Activated naive CD4-positive, alpha-beta T cell treated with anti-CD3 and anti-CD28 coated beads, Interleukin-2, amount 50 U/mL, for 72 hours (primary cell): ENCODE measurements around the gene XPO4. TPM values are rescaled to one million over a fixed set of nuclear protein-coding genes. Genes with fewer than 3 reads are reported as not detected.
A peak's percentile ranks its signal among the peaks of the same experiment; 100 is the strongest.
"Not testable (repeated sequence)": the region's sequence is repeated elsewhere in the genome, so short reads cannot be mapped to it uniquely, and the experiment has no call there.

ENCODE experiments used
- ATAC-seq, 2 donors: fragments of 150-1000 bp; cut with Tn5 transposase; 2 replicates each; pipeline ENCODE4 v1.10.0; 2021; ENCODE audit warnings: mild to moderate bottlenecking in 2 of 2, moderate library complexity in 2 of 2
- DNase-seq, 2 donors: peaks; one replicate each; pipeline ENCODE4 v3.0.0; 2021 to 2022; ENCODE audit warnings: low spot score in 2 of 2
- H3K27ac Mint-ChIP-seq, 2 donors: one replicate each; pipeline ENCODE4 v1.8.0; 2022; ENCODE audit warnings: mild to moderate bottlenecking in 2 of 2, mixed read lengths in 2 of 2
- H3K36me3 Mint-ChIP-seq, 2 donors: one replicate each; pipeline ENCODE4 v1.8.0; 2022; ENCODE audit warnings: mixed read lengths in 2 of 2
- H3K9me3 Mint-ChIP-seq, 2 donors: one replicate each; pipeline ENCODE4 v1.8.0; 2022; ENCODE audit warnings: mixed read lengths in 2 of 2
- total RNA-seq, 2 donors: library from RNA; stranded (reverse); gene quantifications; one replicate each; pipeline ENCODE4 v1.2.3, GENCODE V29; 2022

Gene XPO4
- total RNA-seq, 2 donors from 2014 or later: 25.0 to 26.9 TPM

GRCh38 chr13:20904908-20905307, 2.4 kb upstream of the XPO4 start:
- no peaks in the 10 kb centered on the region for H3K9me3 Mint-ChIP-seq
- ATAC-seq (no peak), DNase-seq (no peak)
- peaks cover 8 to 15% of the 10 kb centered on the region in 2 donors for H3K36me3 Mint-ChIP-seq
- H3K27ac Mint-ChIP-seq: no peak overlapping the region

DNA sequence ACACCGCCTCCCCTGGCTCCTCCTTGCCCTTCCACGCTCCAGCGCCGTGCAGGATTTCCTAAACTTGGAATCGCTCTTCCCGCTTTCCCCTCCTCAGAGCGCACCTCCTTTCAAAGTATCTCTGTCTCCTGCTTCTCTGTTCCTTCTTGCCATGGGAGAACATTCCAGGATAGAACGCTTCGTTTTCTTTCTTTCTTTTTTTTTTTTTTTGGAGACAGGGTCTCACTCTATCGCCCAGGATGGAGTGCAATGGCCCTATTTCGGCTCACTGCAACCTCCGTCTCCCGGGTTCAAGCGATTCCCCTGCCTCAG, 574 bp upstream of the XPO4 start:
- peaks cover 8 to 29% of the 10 kb centered on the region in 2 donors for H3K36me3 Mint-ChIP-seq
- peak overlapping the region; percentile 98 to 99 for H3K27ac Mint-ChIP-seq
- no peaks in the 10 kb centered on the region for H3K9me3 Mint-ChIP-seq
- ATAC-seq: no peak
- DNase-seq: no peak

GRCh38 chr13:20901668-20902437, 693 bp downstream of the XPO4 start:
- ATAC-seq: peak; percentile 28 to 66
- peak; percentile 31 to 64 for DNase-seq
- Mint-ChIP-seq H3K9me3 (no peaks in the 10 kb centered on the region), H3K36me3 (peaks cover 8 to 29% of the 10 kb centered on the region in 2 donors), H3K27ac (peak overlapping the region; percentile 85 to 98)

DNA sequence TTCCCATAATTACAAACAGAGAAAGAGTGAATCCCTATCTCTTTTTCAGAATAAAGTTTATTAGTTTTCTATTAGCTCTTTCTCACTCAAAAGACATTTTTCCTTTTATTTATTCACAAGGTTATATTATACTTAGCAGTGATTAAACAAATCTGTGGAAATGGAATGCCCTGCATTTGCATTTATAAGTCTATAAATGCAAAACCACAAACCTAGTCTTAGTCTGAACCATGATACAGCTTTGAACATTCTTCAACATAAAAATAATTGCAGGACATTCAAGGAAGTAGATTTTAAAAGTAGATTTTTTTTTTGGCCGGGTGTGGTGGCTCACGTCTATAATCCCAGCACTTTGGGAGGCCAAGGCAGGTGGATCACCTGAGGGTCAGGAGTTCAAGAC, 8.3 kb downstream of the XPO4 start:
- ATAC-seq (no peak), DNase-seq (no peak)
- H3K27ac Mint-ChIP-seq: no peak overlapping the region
- H3K9me3 Mint-ChIP-seq: no peaks in the 10 kb centered on the region
- peaks cover 0 to 17% of the 10 kb centered on the region in 2 donors for H3K36me3 Mint-ChIP-seq

- no peak for ATAC-seq
- DNase-seq: no peak
- Mint-ChIP-seq H3K27ac (no peak overlapping the region), H3K9me3 (no peaks in the 10 kb centered on the region), H3K36me3 (peaks cover 0 to 18% of the 10 kb centered on the region in 2 donors)
These were observed 10.8 kb downstream of the XPO4 start for GRCh38 chr13:20891768-20892167.

DNA sequence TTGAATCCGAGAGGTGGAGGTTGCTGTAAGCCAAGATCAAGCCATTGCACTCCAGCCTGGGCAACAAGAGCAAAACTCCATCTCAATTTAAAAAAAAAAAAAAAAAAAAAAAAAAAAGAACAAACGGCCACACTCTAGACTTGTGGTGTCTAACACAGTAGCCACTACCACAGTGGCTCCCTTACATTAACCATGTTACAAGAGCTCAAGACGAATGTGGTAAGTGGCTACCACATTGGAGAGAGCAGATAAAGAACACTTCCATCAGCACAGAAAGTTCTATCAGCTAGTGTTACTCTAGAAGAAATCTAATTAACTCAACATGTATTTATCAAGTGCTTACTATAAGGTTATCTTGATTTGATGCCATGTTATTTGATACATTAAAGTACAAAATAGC, 11.5 kb downstream of the XPO4 start:
- H3K27ac Mint-ChIP-seq: no peak overlapping the region
- ATAC-seq: no peak
- no peak for DNase-seq
- H3K9me3 Mint-ChIP-seq: no peaks in the 10 kb centered on the region
- peaks cover 0 to 18% of the 10 kb centered on the region in 2 donors for H3K36me3 Mint-ChIP-seq

DNA sequence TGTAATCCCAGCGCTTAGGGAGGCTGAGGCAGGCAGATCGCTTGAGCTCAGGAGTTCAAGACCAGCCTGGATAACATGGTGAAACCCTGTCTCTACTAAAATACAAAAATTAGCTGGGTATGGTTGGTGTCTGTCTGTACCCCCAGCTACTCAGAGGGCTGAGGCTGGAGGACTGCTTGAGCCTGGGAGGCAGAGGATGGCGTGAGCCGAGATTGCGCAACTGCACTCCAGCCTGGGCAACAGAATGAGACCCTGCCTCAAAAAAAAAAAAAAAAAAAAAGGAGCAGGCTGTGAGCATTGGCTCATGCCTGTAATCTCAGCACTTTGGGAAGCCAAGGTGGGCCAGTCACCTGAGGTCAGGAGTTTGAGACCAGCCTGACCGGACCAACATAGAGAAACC, 12.0 kb downstream of the XPO4 start:
- ATAC-seq, H3K9me3 Mint-ChIP-seq, H3K27ac Mint-ChIP-seq, DNase-seq: not testable (repeated sequence)
- H3K36me3 Mint-ChIP-seq: peaks cover 0 to 18% of the 10 kb centered on the region in 2 donors

- DNase-seq (no peak), ATAC-seq (no peak)
- H3K27ac Mint-ChIP-seq: no peak overlapping the region
- peaks cover 7 to 8% of the 10 kb centered on the region in 2 donors for H3K36me3 Mint-ChIP-seq
- H3K9me3 Mint-ChIP-seq: peaks cover 1 to 7% of the 10 kb centered on the region in 2 donors
These were observed 20.3 kb downstream of the XPO4 start for GRCh38 chr13:20882206-20882605.

DNA sequence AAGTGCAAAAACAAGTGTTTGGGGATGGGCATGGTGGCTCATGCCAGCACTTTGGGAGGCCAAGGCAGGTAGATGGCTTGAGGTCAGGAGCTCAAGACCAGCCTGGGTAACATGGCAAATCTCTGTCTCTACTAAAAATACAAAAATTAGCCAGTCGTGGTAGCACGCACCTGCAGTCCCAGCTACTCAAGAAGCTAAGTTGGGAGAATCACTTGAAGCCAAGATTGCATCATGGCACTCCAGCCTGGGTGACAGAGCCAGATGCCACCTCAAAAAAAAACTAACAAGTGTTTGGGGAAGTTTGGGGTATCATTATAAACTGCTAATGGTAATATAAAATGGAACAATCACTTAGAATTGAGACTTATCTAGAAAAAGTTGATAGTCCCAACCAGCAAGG, 24.6 kb downstream of the XPO4 start:
- H3K36me3 Mint-ChIP-seq: peaks cover 9 to 15% of the 10 kb centered on the region in 2 donors
- no peak overlapping the region for H3K27ac Mint-ChIP-seq
- H3K9me3 Mint-ChIP-seq: peaks cover 7 to 12% of the 10 kb centered on the region in 2 donors
- DNase-seq: no peak
- ATAC-seq: no peak

- peaks cover 7 to 12% of the 10 kb centered on the region in 2 donors for H3K9me3 Mint-ChIP-seq
- not testable (repeated sequence) for DNase-seq, H3K27ac Mint-ChIP-seq
These were observed 25.7 kb downstream of the XPO4 start for GRCh38 chr13:20876802-20877201.

DNA sequence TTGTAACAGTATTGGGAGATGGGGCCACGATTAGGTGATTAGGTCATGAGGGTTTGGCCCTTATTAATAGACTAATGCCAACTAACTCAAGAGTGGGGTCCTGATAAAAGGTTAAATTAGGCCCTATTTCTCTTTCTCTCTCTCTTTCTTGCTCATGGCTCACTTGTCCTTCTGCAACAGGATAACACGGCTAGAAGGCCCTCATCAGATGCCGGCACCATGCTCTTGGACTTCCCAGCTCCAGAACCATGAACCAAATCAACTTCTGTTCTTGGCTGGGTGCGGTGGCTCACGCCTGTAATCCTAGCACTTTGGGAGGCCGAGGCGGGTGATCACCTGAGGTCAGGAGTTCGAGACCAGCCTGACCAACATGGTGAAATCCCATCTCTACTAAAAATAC, 28.1 kb downstream of the XPO4 start:
- not testable (repeated sequence) for H3K27ac Mint-ChIP-seq, ATAC-seq, DNase-seq
- H3K9me3 Mint-ChIP-seq: peaks cover 7 to 12% of the 10 kb centered on the region in 2 donors
- H3K36me3 Mint-ChIP-seq: peaks cover 9 to 15% of the 10 kb centered on the region in 2 donors

More at GRCh38 chr13:20876802-20877201, 25.7 kb downstream of the XPO4 start:
- ATAC-seq: not testable (repeated sequence)
- peaks cover 9 to 15% of the 10 kb centered on the region in 2 donors for H3K36me3 Mint-ChIP-seq

DNA sequence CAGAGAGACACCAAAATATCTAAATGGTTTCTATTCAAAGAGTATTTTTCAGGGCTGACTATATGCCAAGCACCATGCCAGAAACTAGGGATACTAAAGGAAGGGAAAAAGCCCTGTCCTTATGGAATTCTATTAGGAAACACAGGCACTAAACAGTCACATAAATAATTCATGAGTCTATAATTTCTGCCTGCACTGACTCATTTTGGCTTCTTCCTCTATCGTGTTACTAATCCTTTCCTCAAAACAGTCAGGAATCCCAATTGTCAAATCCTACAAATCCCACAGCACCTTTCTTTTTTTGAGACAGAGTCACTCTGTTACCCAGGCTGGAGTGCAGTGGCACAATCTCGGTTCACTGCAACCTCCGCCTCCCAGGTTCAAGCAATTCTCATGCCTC, 29.2 kb downstream of the XPO4 start:
- ATAC-seq (no peak), DNase-seq (no peak)
- peaks cover 7 to 8% of the 10 kb centered on the region in 2 donors for H3K9me3 Mint-ChIP-seq
- H3K27ac Mint-ChIP-seq: no peak overlapping the region
- peaks cover 4 to 9% of the 10 kb centered on the region in 2 donors for H3K36me3 Mint-ChIP-seq

GRCh38 chr13:20870829-20871228, 31.7 kb downstream of the XPO4 start:
- no peak for DNase-seq
- no peaks in the 10 kb centered on the region for H3K36me3 Mint-ChIP-seq
- no peaks in the 10 kb centered on the region for H3K9me3 Mint-ChIP-seq
- no peak overlapping the region for H3K27ac Mint-ChIP-seq
- ATAC-seq: no peak

DNA sequence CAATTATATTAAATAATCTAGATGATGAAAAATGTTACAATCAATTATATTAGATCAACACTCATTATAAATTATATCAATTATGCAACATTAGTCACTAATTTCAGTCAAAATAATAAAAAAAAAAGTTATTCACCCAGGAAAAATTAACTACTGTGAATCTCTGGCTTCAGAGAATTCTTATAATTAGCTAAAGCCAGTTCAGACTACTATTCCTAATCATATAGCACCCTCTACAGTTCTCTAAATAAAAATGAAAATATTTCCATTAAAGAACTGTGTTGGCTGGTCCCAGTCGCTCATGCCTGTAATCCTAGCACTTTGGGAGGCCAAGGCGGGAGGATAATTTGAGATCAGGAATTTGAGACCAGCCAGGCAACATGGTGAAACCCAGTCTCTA, 33.0 kb downstream of the XPO4 start:
- Mint-ChIP-seq H3K9me3 (no peaks in the 10 kb centered on the region), H3K36me3 (no peaks in the 10 kb centered on the region), H3K27ac (no peak overlapping the region)
- DNase-seq (no peak), ATAC-seq (no peak)

DNA sequence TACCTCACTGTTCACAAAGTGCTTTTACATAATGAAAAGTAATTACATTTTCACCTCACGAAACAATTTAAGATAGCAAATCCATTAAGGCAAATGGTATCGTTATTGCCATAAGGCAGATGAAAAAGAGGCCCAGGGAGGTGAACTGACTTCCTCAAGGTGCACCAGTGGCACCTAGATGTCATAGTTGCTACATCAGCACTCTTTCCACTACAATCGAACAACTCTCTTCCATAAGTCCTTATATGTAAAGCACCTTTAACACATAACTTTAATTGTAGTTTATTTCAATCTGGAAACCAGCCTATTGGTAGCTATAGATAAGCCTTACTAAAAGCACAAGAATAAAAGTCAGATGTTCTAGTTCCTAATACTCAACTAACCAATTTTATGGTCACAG, 35.1 kb downstream of the XPO4 start:
- no peaks in the 10 kb centered on the region for H3K9me3 Mint-ChIP-seq
- no peak for ATAC-seq
- DNase-seq: no peak
- no peak overlapping the region for H3K27ac Mint-ChIP-seq
- no peaks in the 10 kb centered on the region for H3K36me3 Mint-ChIP-seq

DNA sequence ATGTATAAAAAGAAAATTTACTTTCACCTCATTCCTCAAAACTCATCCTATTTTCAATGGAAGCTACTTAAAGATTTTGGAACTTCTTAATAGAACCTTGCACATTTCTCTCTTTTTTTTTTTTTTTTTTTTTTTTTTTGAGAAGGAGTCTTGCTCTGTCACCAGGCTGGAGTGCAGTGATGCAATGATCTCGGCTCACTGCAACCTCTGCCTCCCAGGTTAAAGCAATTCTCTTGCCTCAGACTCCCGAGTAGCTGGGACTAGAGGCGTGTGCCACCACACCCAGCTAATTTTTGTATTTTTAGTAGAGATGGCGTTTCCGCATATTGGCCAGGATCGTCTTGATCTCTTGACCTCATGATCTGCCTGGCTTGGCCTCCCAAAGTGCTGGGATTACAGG, 40.9 kb downstream of the XPO4 start:
- not testable (repeated sequence) for DNase-seq, H3K9me3 Mint-ChIP-seq, H3K27ac Mint-ChIP-seq, ATAC-seq
- H3K36me3 Mint-ChIP-seq: peaks cover 5 to 12% of the 10 kb centered on the region in 2 donors

DNA sequence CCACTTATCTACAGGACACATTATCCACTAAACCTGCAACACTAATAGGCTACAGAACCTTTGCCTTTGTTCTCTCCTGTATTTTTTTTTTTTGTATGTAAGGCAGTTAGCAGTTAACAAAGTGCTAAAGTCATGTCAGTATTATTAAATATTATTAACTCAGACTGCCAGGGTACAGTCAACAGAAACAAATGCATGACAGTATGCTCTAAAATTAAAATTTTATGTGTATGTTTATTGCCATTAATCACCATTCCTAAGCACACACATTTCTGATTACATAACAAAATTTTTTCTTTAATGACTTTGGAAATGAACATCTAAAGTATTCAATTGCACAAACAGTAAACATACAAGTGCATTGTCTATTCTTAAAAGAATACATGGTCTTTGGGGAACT, 41.7 kb downstream of the XPO4 start:
- no peak for DNase-seq
- Mint-ChIP-seq H3K27ac (no peak overlapping the region), H3K36me3 (peaks cover 5 to 12% of the 10 kb centered on the region in 2 donors), H3K9me3 (no peaks in the 10 kb centered on the region)
- ATAC-seq: no peak

DNA sequence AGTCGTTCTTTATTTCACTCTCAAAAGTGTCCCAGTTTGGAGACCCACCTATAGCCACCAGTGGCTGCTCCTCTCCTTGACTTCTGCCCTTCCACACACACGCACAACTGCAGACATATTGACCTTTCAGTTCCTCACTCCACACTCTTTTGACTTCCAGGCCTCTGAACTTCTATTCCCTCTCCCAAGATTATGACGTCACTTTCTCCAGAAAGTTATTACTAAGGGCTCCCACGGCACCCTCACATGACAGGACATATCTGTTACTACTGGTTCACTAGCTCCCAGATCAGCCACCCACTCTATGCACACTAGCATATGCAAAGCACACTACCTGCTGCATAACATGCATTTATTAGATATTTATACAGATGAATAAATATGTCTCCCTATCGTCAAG, 45.9 kb downstream of the XPO4 start:
- no peak for DNase-seq
- Mint-ChIP-seq H3K9me3 (no peaks in the 10 kb centered on the region), H3K27ac (no peak overlapping the region), H3K36me3 (peaks cover 0 to 6% of the 10 kb centered on the region in 2 donors)
- no peak for ATAC-seq
